Measurements from ENCODE around the gene DENND5B.

The DENND5B gene

GRCh38 chr12:31471823-31472222 is 119.1 kb downstream of the DENND5B start:
- no peaks in the 10 kb centered on the region for H3K9me3 ChIP-seq (ENCODE audit: control insufficient read depth in 2 of 2, low read length in 2 of 2)
- no peak overlapping the region for H3K9ac ChIP-seq (ENCODE audit: low read length in 2 of 2)
- H3K27me3 ChIP-seq (ENCODE audit: control insufficient read depth in 1 of 2, insufficient read depth in 2 of 2, low read length in 2 of 2), result no peaks in the 10 kb centered on the region
- H3K36me3 ChIP-seq (ENCODE audit: control insufficient read depth in 2 of 2, insufficient read depth in 2 of 2, low read length in 2 of 2), result no peaks in the 10 kb centered on the region
- no peak overlapping the region for H3K27ac ChIP-seq (ENCODE audit: low read length)
- no peaks in the 10 kb centered on the region for H3K4me1 ChIP-seq (ENCODE audit: control insufficient read depth, insufficient read depth, low read length)
- no peak overlapping the region for H3K4me3 ChIP-seq (ENCODE audit: low read length in 2 of 2)

- H3K9ac ChIP-seq (ENCODE audit: low read length in 2 of 2), result no peak overlapping the region
- H3K27ac ChIP-seq (ENCODE audit: low read length), result no peak overlapping the region
- no peaks in the 10 kb centered on the region for H3K27me3 ChIP-seq (ENCODE audit: control insufficient read depth in 1 of 2, insufficient read depth in 2 of 2, low read length in 2 of 2)
- no peaks in the 10 kb centered on the region for H3K9me3 ChIP-seq (ENCODE audit: control insufficient read depth in 2 of 2, low read length in 2 of 2)
- no peak overlapping the region for H3K4me3 ChIP-seq (ENCODE audit: low read length in 2 of 2)
- no peaks in the 10 kb centered on the region for H3K36me3 ChIP-seq (ENCODE audit: control insufficient read depth in 2 of 2, insufficient read depth in 2 of 2, low read length in 2 of 2)
- H3K4me1 ChIP-seq (ENCODE audit: control insufficient read depth, insufficient read depth, low read length), result no peaks in the 10 kb centered on the region
Measured at GRCh38 chr12:31471051-31471450, 119.9 kb downstream of the DENND5B start.

DNA sequence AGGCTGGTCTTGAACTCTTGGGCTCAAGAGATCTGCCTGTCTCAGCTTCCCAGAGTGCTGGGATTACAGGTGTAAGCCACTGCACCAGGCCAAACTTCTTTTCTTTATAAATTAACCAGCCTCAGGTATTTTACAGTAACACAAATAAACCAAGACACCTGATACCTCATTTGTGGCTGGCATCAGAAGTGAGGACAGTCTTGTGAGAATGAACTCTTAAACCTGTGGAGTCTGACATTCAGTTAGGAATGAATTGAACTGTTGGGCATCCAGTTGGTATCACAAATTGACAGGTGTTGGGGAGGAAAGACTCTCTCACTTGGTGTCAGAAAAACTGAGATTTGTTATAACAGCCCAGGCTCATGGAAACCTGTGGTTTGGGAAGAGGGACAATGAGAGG is 120.5 kb downstream of the DENND5B start:
- Histone ChIP-seq H3K9me3 (ENCODE audit: control insufficient read depth in 2 of 2, low read length in 2 of 2) (no peaks in the 10 kb centered on the region), H3K27me3 (ENCODE audit: control insufficient read depth in 1 of 2, insufficient read depth in 2 of 2, low read length in 2 of 2) (no peaks in the 10 kb centered on the region), H3K36me3 (ENCODE audit: control insufficient read depth in 2 of 2, insufficient read depth in 2 of 2, low read length in 2 of 2) (no peaks in the 10 kb centered on the region), H3K27ac (ENCODE audit: low read length) (no peak overlapping the region), H3K4me3 (ENCODE audit: low read length in 2 of 2) (no peak overlapping the region), H3K9ac (ENCODE audit: low read length in 2 of 2) (no peak overlapping the region), H3K4me1 (ENCODE audit: control insufficient read depth, insufficient read depth, low read length) (no peaks in the 10 kb centered on the region)

DNA sequence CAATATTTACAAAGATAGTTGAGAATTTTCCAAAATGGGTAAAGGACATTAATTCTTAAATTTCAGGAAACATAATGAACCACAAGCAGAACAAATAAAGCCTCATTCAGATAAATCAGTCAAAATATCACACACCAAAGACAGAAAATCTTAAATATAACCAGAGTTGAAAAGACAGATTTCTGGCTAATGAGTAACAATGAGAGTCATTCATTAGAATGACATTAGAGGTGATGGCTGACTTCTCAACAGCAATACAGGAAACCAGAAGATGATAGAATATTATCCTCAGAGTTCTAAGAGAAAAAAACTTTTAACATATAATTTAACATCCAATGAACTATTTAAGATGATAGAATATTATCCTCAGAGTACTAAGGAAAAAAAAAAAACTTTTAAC is 124.2 kb downstream of the DENND5B start:
- H3K4me1 ChIP-seq (ENCODE audit: control insufficient read depth, insufficient read depth, low read length), result no peaks in the 10 kb centered on the region
- no peaks in the 10 kb centered on the region for H3K9me3 ChIP-seq (ENCODE audit: control insufficient read depth in 2 of 2, low read length in 2 of 2)
- no peak overlapping the region for H3K4me3 ChIP-seq (ENCODE audit: low read length in 2 of 2)
- H3K36me3 ChIP-seq (ENCODE audit: control insufficient read depth in 2 of 2, insufficient read depth in 2 of 2, low read length in 2 of 2), result no peaks in the 10 kb centered on the region
- no peaks in the 10 kb centered on the region for H3K27me3 ChIP-seq (ENCODE audit: control insufficient read depth in 1 of 2, insufficient read depth in 2 of 2, low read length in 2 of 2)
- H3K27ac ChIP-seq (ENCODE audit: low read length), result no peak overlapping the region
- no peak overlapping the region for H3K9ac ChIP-seq (ENCODE audit: low read length in 2 of 2)

DNA sequence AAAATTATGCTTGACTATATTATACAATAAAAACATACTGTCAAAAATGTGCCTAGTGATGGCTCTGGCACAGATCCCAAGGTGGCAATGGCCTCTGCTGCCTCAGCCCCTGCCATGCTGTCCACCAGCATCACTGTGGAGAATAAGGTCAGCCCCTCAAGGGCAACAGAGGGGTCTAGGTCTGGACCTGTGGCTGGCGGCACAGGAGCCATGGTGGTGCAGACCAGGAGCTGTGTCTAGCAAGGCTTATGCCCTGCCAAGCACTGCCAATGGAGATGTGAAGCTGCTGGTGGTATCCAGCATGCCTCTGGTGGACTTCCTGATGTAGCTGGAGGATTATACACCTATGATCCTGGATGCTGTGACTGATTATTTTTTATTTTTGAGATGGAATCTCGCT is 125.9 kb downstream of the DENND5B start:
- Histone ChIP-seq H3K9ac (ENCODE audit: low read length in 2 of 2) (no peak overlapping the region), H3K27ac (ENCODE audit: low read length) (no peak overlapping the region), H3K27me3 (ENCODE audit: control insufficient read depth in 1 of 2, insufficient read depth in 2 of 2, low read length in 2 of 2) (no peaks in the 10 kb centered on the region), H3K4me1 (ENCODE audit: control insufficient read depth, insufficient read depth, low read length) (no peaks in the 10 kb centered on the region), H3K36me3 (ENCODE audit: control insufficient read depth in 2 of 2, insufficient read depth in 2 of 2, low read length in 2 of 2) (no peaks in the 10 kb centered on the region), H3K9me3 (ENCODE audit: control insufficient read depth in 2 of 2, low read length in 2 of 2) (no peaks in the 10 kb centered on the region), H3K4me3 (ENCODE audit: low read length in 2 of 2) (no peak overlapping the region)

DNA sequence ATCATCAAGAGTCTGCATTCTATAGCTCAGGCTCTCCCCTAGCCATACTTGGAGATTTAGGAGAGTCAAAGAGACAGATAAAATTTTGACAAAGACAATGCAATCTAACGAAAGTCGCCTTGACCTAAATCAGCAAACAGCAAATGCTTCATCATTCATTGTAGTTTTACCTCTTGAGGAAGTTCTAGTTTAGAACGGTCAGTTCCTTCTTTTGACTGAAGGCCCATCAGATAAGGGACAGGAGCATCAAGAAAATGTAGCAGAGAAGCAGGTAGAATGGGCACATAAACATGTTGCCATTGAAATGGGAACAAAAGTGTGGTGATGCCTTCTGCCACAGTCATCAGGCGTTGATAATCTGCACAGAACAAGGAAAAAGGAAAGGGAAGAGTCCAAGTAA is 130.9 kb downstream of the DENND5B start:
- H3K27me3 ChIP-seq (ENCODE audit: control insufficient read depth in 1 of 2, insufficient read depth in 2 of 2, low read length in 2 of 2), result no peaks in the 10 kb centered on the region
- no peaks in the 10 kb centered on the region for H3K36me3 ChIP-seq (ENCODE audit: control insufficient read depth in 2 of 2, insufficient read depth in 2 of 2, low read length in 2 of 2)
- H3K4me1 ChIP-seq (ENCODE audit: control insufficient read depth, insufficient read depth, low read length), result no peaks in the 10 kb centered on the region
- no peak overlapping the region for H3K9ac ChIP-seq (ENCODE audit: low read length in 2 of 2)
- no peaks in the 10 kb centered on the region for H3K9me3 ChIP-seq (ENCODE audit: control insufficient read depth in 2 of 2, low read length in 2 of 2)
- no peak overlapping the region for H3K4me3 ChIP-seq (ENCODE audit: low read length in 2 of 2)
- H3K27ac ChIP-seq (ENCODE audit: low read length), result no peak overlapping the region

DNA sequence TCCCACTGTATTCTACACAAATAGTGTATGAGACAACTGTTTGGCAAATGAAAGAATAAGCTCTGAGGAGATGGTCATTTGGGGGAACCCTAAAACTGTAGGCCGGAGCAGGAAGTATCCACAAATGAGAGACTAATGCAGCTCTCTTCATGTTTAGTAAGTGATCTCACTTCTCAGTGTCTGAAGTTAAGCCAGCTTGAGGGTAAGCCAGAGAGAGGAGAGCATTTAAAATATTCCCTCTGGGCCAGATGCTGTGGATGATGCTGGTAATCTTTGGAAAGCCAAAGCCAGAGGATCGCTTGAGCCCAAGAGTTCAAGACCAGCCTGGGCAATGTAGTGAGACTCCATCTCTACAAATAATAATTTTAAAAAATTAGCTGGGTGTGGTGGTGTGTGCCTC is 134.4 kb downstream of the DENND5B start:
- Histone ChIP-seq H3K27ac (ENCODE audit: low read length) (no peak overlapping the region), H3K9ac (ENCODE audit: low read length in 2 of 2) (no peak overlapping the region), H3K36me3 (ENCODE audit: control insufficient read depth in 2 of 2, insufficient read depth in 2 of 2, low read length in 2 of 2) (peaks cover 2 to 6% of the 10 kb centered on the region in 2 donors), H3K27me3 (ENCODE audit: control insufficient read depth in 1 of 2, insufficient read depth in 2 of 2, low read length in 2 of 2) (no peaks in the 10 kb centered on the region), H3K9me3 (ENCODE audit: control insufficient read depth in 2 of 2, low read length in 2 of 2) (no peaks in the 10 kb centered on the region), H3K4me3 (ENCODE audit: low read length in 2 of 2) (no peak overlapping the region), H3K4me1 (ENCODE audit: control insufficient read depth, insufficient read depth, low read length) (no peaks in the 10 kb centered on the region)

DNA sequence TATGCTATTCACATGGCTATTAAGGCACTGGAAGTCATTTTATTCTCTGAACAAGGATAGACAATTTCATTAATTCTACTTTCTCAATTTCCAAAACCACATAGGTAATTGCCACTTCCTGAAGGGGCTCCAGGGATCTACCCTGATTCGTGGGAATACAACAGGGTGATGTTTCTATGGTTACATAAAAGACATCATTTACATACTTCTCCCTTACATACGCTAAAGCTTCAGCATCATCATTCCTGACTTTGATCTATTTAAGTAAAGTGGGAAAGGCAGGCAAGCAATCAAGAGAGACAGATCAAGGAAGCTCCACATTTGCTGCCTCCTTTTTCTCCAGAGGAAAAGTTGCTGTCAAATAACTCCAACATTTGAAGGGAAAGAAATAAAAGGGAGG is 146.2 kb downstream of the DENND5B start:
- Histone ChIP-seq H3K4me1 (ENCODE audit: control insufficient read depth, insufficient read depth, low read length) (no peaks in the 10 kb centered on the region), H3K9ac (ENCODE audit: low read length in 2 of 2) (no peak overlapping the region), H3K4me3 (ENCODE audit: low read length in 2 of 2) (no peak overlapping the region), H3K27ac (ENCODE audit: low read length) (no peak overlapping the region), H3K9me3 (ENCODE audit: control insufficient read depth in 2 of 2, low read length in 2 of 2) (no peaks in the 10 kb centered on the region), H3K36me3 (ENCODE audit: control insufficient read depth in 2 of 2, insufficient read depth in 2 of 2, low read length in 2 of 2) (no peaks in the 10 kb centered on the region), H3K27me3 (ENCODE audit: control insufficient read depth in 1 of 2, insufficient read depth in 2 of 2, low read length in 2 of 2) (no peaks in the 10 kb centered on the region)

DNA sequence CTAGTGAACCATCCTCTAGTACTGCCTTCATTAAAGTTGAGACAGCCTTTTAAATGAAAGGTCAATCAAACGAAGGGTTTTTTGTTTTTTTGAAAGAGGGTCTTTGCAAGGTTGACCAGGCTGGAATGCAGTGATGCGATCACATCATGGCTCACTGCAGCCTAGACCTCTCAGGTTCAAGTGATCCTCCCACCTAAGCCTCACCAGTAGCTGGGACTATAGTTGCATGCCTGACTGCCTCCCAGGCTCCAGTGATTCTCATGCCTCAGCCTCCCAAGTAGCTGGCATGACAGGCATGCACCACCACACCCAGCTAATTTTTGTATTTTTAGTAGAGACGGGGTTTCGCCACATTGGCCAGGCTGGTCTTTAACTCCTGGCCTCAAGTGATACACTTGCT is 150.3 kb downstream of the DENND5B start:
- Histone ChIP-seq H3K27me3 (ENCODE audit: control insufficient read depth in 1 of 2, insufficient read depth in 2 of 2, low read length in 2 of 2) (no peaks in the 10 kb centered on the region), H3K4me3 (ENCODE audit: low read length in 2 of 2) (no peak overlapping the region), H3K4me1 (ENCODE audit: control insufficient read depth, insufficient read depth, low read length) (no peaks in the 10 kb centered on the region), H3K36me3 (ENCODE audit: control insufficient read depth in 2 of 2, insufficient read depth in 2 of 2, low read length in 2 of 2) (no peaks in the 10 kb centered on the region), H3K9ac (ENCODE audit: low read length in 2 of 2) (no peak overlapping the region), H3K9me3 (ENCODE audit: control insufficient read depth in 2 of 2, low read length in 2 of 2) (no peaks in the 10 kb centered on the region), H3K27ac (ENCODE audit: low read length) (no peak overlapping the region)

DNA sequence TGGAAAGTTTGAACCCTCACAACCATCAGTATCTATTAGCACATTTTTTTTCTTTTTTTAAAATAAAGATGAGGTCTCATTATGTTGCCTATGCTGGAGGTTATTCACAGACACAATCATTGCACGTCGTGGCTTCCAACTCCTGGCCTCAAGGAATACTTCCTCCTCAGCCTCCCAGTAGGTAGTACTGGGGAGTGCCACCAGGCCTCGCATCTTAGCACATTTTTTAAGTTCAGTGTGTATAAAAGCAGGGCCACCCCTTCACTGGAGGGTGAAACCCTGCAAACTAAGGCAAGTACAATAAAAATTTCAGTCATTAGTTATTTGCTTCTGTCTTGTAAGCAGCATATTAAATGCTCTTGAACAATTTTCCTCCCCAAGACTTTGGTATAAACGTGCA is 150.8 kb downstream of the DENND5B start:
- Histone ChIP-seq H3K4me3 (ENCODE audit: low read length in 2 of 2) (no peak overlapping the region), H3K27me3 (ENCODE audit: control insufficient read depth in 1 of 2, insufficient read depth in 2 of 2, low read length in 2 of 2) (no peaks in the 10 kb centered on the region), H3K9me3 (ENCODE audit: control insufficient read depth in 2 of 2, low read length in 2 of 2) (no peaks in the 10 kb centered on the region), H3K4me1 (ENCODE audit: control insufficient read depth, insufficient read depth, low read length) (no peaks in the 10 kb centered on the region), H3K36me3 (ENCODE audit: control insufficient read depth in 2 of 2, insufficient read depth in 2 of 2, low read length in 2 of 2) (no peaks in the 10 kb centered on the region), H3K9ac (ENCODE audit: low read length in 2 of 2) (no peak overlapping the region), H3K27ac (ENCODE audit: low read length) (no peak overlapping the region)

- no peaks in the 10 kb centered on the region for H3K4me1 ChIP-seq (ENCODE audit: control insufficient read depth, insufficient read depth, low read length)
- no peak overlapping the region for H3K4me3 ChIP-seq (ENCODE audit: low read length in 2 of 2)
- no peaks in the 10 kb centered on the region for H3K36me3 ChIP-seq (ENCODE audit: control insufficient read depth in 2 of 2, insufficient read depth in 2 of 2, low read length in 2 of 2)
Measured at GRCh38 chr12:31431721-31432240, 159.2 kb downstream of the DENND5B start.

More at GRCh38 chr12:31431721-31432240, 159.2 kb downstream of the DENND5B start:
- no peak overlapping the region for H3K9ac ChIP-seq (ENCODE audit: low read length in 2 of 2)
- no peak overlapping the region for H3K27ac ChIP-seq (ENCODE audit: low read length)
- H3K27me3 ChIP-seq (ENCODE audit: control insufficient read depth in 1 of 2, insufficient read depth in 2 of 2, low read length in 2 of 2), result no peaks in the 10 kb centered on the region
- H3K9me3 ChIP-seq (ENCODE audit: control insufficient read depth in 2 of 2, low read length in 2 of 2), result no peaks in the 10 kb centered on the region
